ENCODE results near the gene RAP1A.
A peak's percentile ranks its signal among the peaks of the same experiment; 100 is the strongest.
"Not testable (repeated sequence)": the region's sequence is repeated elsewhere in the genome, so short reads cannot be mapped to it uniquely, and the experiment has no call there.

Gene RAP1A

GRCh38 chr1:111630567-111630966 lies 11.0 kb downstream of the RAP1A start:
- DNase-seq: no peak

GRCh38 chr1:111631502-111631901 lies 11.9 kb downstream of the RAP1A start:
- DNase-seq: no peak

GRCh38 chr1:111632771-111633170 lies 13.2 kb downstream of the RAP1A start:
- DNase-seq: not testable (repeated sequence)

DNA sequence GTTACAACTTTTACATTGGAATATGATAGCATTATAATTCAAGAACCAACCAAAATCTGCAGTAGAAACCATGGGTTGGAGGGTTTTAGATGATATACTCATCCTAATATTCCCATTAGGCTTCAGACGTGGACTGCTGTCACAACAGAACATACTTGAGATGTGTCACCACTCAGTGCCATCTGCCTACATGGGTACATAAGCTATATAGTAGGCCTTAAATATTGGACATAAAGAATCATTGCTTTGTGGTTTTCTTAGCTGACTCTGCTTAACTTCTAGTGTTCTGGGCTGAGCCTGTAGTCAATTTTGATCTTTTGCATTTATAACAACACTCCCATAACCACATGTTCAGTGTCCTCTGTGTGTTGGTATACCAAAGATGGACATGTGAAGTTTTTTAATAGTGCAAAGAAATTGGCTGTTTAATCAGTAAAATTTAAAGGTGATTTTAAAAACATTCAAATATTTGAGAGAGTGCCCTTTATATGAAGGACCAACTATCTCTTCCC lies 14.2 kb downstream of the RAP1A start:
- no peak for DNase-seq

DNA sequence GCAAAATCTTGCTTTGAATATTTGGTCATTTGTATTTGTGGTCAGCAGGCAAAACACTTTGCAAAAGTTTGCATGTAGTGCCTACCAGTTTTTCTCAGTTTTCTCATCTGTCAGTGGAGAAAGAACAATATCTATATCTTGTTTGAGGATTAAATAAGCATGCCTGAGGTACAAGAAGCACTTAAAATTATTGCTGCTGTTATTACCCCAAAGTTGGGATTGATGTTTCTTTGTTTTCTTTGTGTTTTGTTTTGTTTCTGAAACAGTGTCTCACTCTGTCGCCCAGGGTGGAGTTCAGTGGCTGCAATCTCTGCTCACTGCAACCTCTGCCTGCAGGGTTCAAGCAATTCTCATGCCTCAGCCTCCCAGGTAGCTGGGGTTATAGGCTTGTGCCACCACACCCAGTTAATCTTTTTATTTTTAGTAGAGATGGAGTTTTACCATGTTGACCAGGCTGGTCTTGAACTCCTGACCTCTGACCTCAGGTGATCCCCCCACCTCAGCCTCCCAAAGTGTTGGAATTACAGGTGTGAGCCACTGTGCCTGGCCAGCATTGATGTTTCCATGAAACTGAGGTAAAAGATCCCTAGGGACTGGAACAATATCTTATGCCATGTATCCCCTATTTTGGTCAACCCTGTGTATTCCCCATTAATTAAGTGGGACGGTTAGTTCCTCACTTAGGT lies 15.9 kb downstream of the RAP1A start:
- peak in 1 of 2 experiments; percentile 36 for DNase-seq

- no peak for DNase-seq
Observed at GRCh38 chr1:111638320-111638719, 18.7 kb downstream of the RAP1A start.

DNA sequence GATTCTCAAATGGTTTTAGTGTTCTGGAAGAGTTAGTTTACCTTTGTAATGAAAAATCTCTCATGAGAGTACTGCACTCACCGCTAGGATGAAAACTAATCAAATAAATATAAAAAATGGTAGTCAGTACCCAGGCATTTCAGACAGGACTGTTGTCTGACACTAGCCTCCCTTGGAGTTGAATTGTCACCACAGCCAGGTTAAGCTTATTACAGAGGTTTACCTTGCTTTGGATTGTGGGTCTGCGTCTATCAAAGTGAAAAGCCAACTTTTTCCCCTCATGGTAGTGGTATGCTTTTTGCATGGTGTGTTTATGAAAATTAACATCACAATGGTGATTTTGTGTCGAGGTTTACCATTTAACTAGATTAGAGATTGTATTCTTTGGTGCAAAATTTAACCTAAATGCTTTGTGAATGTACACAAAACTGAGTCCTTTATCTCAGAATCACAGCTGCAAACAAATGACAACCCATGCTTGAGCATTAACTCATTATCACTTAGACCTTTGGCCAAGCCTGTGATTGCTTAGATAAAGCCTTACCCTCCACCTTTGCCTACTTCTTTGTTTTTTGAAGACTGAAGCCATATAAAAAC lies 20.1 kb downstream of the RAP1A start:
- peak in 1 of 2 experiments; percentile 63 for DNase-seq

DNA sequence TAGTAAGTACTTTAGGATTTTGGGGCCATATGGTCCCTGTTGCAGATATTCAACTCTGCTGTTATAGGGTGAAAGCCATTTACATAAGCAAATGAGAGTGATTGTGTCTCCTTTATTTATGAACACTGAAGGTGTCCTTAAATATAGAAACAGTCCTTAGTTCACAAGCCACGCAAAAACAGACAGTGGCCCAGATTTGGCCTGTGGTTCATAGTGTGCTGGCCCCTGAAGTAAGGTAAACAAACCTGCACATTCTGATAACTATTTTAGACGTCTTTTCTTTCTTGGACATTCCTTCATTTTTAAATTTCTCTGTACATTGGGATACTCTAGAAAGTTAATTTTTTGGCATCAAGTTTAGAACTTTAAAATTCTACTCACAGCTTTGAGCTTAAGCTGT lies 23.5 kb downstream of the RAP1A start:
- DNase-seq: no peak

GRCh38 chr1:111643696-111644095 lies 24.1 kb downstream of the RAP1A start:
- DNase-seq: no peak

- no peak for DNase-seq
Observed at GRCh38 chr1:111644506-111644905, 24.9 kb downstream of the RAP1A start.

DNA sequence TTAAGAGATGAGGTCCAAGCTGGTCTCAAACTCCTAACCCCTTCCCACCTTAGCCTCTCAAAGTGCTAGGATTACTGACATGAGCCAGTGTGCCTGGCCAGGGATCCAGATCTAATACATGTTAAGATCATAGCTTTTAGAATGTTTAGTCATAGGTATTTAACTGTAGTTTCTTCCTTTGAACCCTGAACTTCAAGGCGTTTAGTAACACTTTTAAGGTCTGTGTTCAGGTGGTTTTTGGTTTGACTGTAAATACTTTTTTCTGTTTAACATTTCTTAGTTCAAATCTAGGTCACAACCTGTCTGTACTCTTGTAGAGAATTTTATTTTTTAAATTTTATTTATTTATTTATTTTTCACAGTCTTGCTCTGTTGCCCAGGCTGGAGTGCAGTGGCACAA lies 28.1 kb downstream of the RAP1A start:
- no peak for DNase-seq

GRCh38 chr1:111648806-111649205 lies 29.2 kb downstream of the RAP1A start:
- DNase-seq: no peak

GRCh38 chr1:111649227-111649626 lies 29.6 kb downstream of the RAP1A start:
- no peak for DNase-seq

GRCh38 chr1:111649648-111650047 lies 30.1 kb downstream of the RAP1A start:
- DNase-seq: no peak

DNA sequence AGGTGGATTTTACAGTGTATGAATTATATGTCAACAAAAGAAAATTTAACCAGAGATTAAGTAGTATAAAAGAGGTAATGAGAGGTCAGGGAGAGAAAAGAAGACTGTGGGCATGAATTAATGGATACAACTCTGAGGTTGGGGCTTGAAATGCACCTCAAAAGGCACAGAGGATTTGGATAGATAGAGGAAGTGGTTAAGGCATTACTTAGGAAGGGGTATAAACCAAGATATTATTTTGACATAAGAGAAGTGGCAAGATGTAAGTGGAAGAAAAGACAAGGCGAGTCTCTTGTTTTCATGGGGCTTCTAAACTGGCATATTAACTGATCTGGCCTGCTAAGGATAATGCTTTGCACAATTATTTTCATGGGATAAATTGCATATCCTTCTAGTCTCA lies 34.1 kb downstream of the RAP1A start:
- DNase-seq: no peak

GRCh38 chr1:111654839-111655238 lies 35.2 kb downstream of the RAP1A start:
- DNase-seq: no peak

GRCh38 chr1:111656086-111657017 lies 36.8 kb downstream of the RAP1A start:
- DNase-seq: peak; percentile 8 to 44

DNA sequence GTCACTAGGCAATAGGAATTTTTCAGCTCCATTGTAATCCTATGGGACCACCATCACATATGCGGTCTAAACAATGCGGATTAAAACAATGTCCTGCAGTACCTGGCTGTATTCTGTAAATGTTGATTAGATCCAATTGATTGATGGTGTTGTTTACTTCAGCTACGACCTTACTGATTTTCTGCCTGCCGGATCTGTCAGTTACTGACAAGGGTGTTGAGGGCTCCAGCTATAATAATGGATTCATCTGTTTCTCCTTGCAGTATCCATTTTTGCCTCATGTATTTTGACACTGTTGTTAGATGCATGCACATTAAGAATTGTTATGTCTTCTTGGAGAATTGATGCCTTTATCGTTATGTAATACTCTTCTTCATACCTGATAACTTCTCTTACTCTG lies 39.0 kb downstream of the RAP1A start:
- DNase-seq: no peak

GRCh38 chr1:111660204-111661150 lies 40.9 kb downstream of the RAP1A start:
- DNase-seq: no peak

- DNase-seq: no peak
Observed at GRCh38 chr1:111664652-111665051, 45.1 kb downstream of the RAP1A start.

DNA sequence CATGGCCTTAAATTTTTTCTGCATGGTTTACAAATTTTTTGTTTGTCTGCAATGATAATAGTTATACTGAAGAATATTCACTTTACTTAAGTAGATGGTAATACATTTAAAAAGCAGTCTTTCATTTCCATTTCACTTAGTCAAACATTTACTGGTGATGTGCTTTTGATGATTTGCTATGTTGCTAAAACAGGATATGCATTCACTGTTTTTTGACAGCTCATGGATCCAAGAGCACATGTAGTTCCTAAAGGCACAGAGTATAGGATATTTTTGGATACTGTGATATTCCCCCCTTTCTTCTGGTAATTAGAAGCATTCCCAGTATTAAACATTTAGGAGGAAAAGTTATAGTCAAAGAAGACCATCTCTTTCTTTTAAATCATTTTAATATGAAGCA lies 45.9 kb downstream of the RAP1A start:
- DNase-seq: no peak

DNA sequence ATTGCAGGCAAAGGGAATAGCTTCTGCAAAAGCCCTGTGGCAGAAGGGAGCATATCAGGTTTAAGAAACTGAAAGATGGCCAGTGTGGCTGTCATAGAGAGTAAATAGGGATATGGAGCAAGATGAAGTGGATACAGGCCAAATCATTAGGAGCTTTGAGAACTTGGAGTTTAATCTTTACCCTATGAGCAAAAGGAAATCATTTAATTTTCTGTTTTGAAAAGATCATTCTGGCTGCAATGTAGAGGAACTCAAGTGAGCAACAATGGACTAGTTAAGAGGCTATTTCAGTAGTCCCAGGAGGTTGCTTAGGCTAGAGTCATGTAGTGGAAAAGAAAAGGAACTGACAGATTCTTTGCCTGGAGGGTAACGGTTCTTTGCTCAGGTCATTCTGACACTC lies 47.2 kb downstream of the RAP1A start:
- no peak for DNase-seq
